Vagina (tissue), 2 donors: ENCODE data around the gene RFTN1. TPM values are rescaled to one million over a fixed set of nuclear protein-coding genes. Genes with fewer than 3 reads are reported as not detected.

Experiments
- DNase-seq, 2 donors: peaks; one replicate each; pipeline ENCODE4 v3.0.0-alpha.2; 2017; ENCODE audit errors: extremely low spot score in 2 of 2
- H3K27ac ChIP-seq: fragments of 200-600 bp; sonication (generic); one replicate; pipeline ENCODE4 v1.5.1; 2019
- H3K27me3 ChIP-seq: fragments of 200-600 bp; sonication (generic); one replicate; pipeline ENCODE4 v1.5.1; 2019
- H3K36me3 ChIP-seq, 2 donors: fragments of 200-600 bp; sonication (generic); one replicate each; pipeline ENCODE4 v1.5.1; 2017 to 2019
- H3K4me1 ChIP-seq: fragments of 200-600 bp; sonication (generic); one replicate; pipeline ENCODE4 v1.5.1; 2019
- H3K4me3 ChIP-seq, 2 donors: fragments of 200-600 bp; sonication (generic); 1 replicate in 1 of 2; 2 replicates in 1 of 2; pipeline ENCODE4 v1.5.1; 2016 to 2019
- H3K9me3 ChIP-seq: fragments of 200-600 bp; sonication (generic); one replicate; pipeline ENCODE4 v1.5.1; 2019
- CTCF ChIP-seq, 3 experiments: fragments of 450-650 bp in 2 of 3; fragments of 200-600 bp in 1 of 3; sonication (generic) in 1 of 3; IDR thresholded peaks; one replicate each; pipeline ENCODE4 v1.5.1; 2017 to 2019; ENCODE audit warnings: antibody characterized with exemption in 3 of 3, mild to moderate bottlenecking in 2 of 3, moderate library complexity in 2 of 3
- POLR2A ChIP-seq, 2 donors: fragments of 450-650 bp; IDR thresholded peaks; one replicate each; pipeline ENCODE4 v1.6.1; 2017; ENCODE audit warnings: antibody characterized with exemption in 2 of 2, mild to moderate bottlenecking in 2 of 2, moderate library complexity in 2 of 2
- POLR2AphosphoS5 ChIP-seq, 2 donors: sonication (generic); formaldehyde crosslinking; IDR thresholded peaks; one replicate each; pipeline ENCODE4 v1.9.0; 2017; ENCODE audit warnings: antibody characterized with exemption in 2 of 2, mild to moderate bottlenecking in 2 of 2, low read depth in 1 of 2; ENCODE audit not compliant: insufficient read depth in 1 of 2
- intact Hi-C: fragments of 100-400 bp; cut with DNase I; formaldehyde crosslinking; loops from one replicate; pipeline ENCODE4 v1.15.1; 2023
- total RNA-seq: library from RNA; depleted of rRNA; stranded (reverse); fragments of >200 nt; gene quantifications from one replicate; pipeline ENCODE4 v1.2.3, GENCODE V29; 2016

Gene RFTN1
- total RNA-seq, 1 donor from 2014 or later: 47.4 TPM

DNA sequence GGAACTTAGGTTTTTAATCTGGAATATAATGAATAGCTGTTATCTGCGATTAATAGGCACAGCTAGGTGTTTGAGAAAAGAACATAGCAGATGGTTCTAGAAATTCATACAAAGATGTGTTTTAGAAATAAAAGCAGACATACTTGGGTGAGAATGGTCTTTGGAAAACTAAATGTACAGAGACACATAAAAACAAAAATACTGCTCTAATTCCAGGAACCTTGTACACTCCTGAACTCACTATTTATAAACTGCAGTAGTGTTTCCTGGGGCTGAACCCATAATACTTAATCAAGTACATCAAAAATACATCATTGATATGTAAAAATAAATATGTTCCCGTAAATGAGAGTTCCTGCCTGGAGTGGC is 143.0 kb downstream of the RFTN1 start:
- no peak for DNase-seq
- peaks cover 30% of the 10 kb centered on the region for H3K4me1 ChIP-seq
- H3K36me3 ChIP-seq: no peaks in the 10 kb centered on the region
- H3K27ac ChIP-seq: no peak overlapping the region
- H3K9me3 ChIP-seq: no peaks in the 10 kb centered on the region
- no peaks in the 10 kb centered on the region for H3K27me3 ChIP-seq
- intact Hi-C loops: no loop called here
- no peak overlapping the region for H3K4me3 ChIP-seq
- TF ChIP-seq CTCF (IDR thresholded peaks at IDR 0.05): no peak
- no peak for TF ChIP-seq POLR2A (IDR thresholded peaks at IDR 0.05)
- no peak for TF ChIP-seq POLR2AphosphoS5 (IDR thresholded peaks at IDR 0.05; ENCODE audit: insufficient read depth in 1 of 2, low read depth in 1 of 2)

GRCh38 chr3:16369885-16370284 is 143.6 kb downstream of the RFTN1 start:
- intact Hi-C loops: no loop called here
- Histone ChIP-seq H3K9me3 (no peaks in the 10 kb centered on the region), H3K27me3 (no peaks in the 10 kb centered on the region), H3K27ac (no peak overlapping the region), H3K4me3 (no peak overlapping the region), H3K4me1 (peaks cover 32% of the 10 kb centered on the region), H3K36me3 (no peaks in the 10 kb centered on the region)
- no peak for TF ChIP-seq CTCF (IDR thresholded peaks at IDR 0.05)
- no peak for TF ChIP-seq POLR2A (IDR thresholded peaks at IDR 0.05)
- TF ChIP-seq POLR2AphosphoS5 (IDR thresholded peaks at IDR 0.05; ENCODE audit: insufficient read depth in 1 of 2, low read depth in 1 of 2): no peak
- no peak for DNase-seq

- intact Hi-C loops: no loop called here
- TF ChIP-seq POLR2A (IDR thresholded peaks at IDR 0.05) (no peak), POLR2AphosphoS5 (IDR thresholded peaks at IDR 0.05; ENCODE audit: insufficient read depth in 1 of 2, low read depth in 1 of 2) (no peak), CTCF (IDR thresholded peaks at IDR 0.05) (no peak)
- Histone ChIP-seq H3K27me3 (no peaks in the 10 kb centered on the region), H3K36me3 (no peaks in the 10 kb centered on the region), H3K4me3 (no peak overlapping the region), H3K4me1 (peaks cover 36% of the 10 kb centered on the region), H3K27ac (no peak overlapping the region), H3K9me3 (no peaks in the 10 kb centered on the region)
- no peak for DNase-seq
These were observed 144.2 kb downstream of the RFTN1 start for GRCh38 chr3:16369276-16369675.

GRCh38 chr3:16366581-16366980 is 146.9 kb downstream of the RFTN1 start:
- no peak for DNase-seq
- Histone ChIP-seq H3K27me3 (no peaks in the 10 kb centered on the region), H3K27ac (no peak overlapping the region), H3K9me3 (no peaks in the 10 kb centered on the region), H3K4me1 (peaks cover 26% of the 10 kb centered on the region), H3K36me3 (no peaks in the 10 kb centered on the region), H3K4me3 (no peak overlapping the region)
- intact Hi-C loops: no loop called here
- TF ChIP-seq POLR2A (IDR thresholded peaks at IDR 0.05): no peak
- no peak for TF ChIP-seq POLR2AphosphoS5 (IDR thresholded peaks at IDR 0.05; ENCODE audit: insufficient read depth in 1 of 2, low read depth in 1 of 2)
- TF ChIP-seq CTCF (IDR thresholded peaks at IDR 0.05): no peak

- Histone ChIP-seq H3K9me3 (no peaks in the 10 kb centered on the region), H3K4me1 (peaks cover 16% of the 10 kb centered on the region), H3K36me3 (no peaks in the 10 kb centered on the region), H3K4me3 (no peak overlapping the region), H3K27me3 (no peaks in the 10 kb centered on the region), H3K27ac (no peak overlapping the region)
- no peak for TF ChIP-seq POLR2A (IDR thresholded peaks at IDR 0.05)
- TF ChIP-seq CTCF (IDR thresholded peaks at IDR 0.05): no peak
- TF ChIP-seq POLR2AphosphoS5 (IDR thresholded peaks at IDR 0.05; ENCODE audit: insufficient read depth in 1 of 2, low read depth in 1 of 2): no peak
- intact Hi-C loops: no loop called here
- no peak for DNase-seq
These were observed 147.9 kb downstream of the RFTN1 start for GRCh38 chr3:16365491-16366128.
